OCI-M2 (cell line): ENCODE data around the gene PDIA3.
"Not testable (repeated sequence)": the region's sequence is repeated elsewhere in the genome, so short reads cannot be mapped to it uniquely, and the experiment has no call there.

Experiments used
- DNase-seq: peaks from one replicate; lab custom pipeline; 2025; ENCODE audit not compliant: unreplicated experiment; lab: John Stamatoyannopoulos, UW

PDIA3 gene

DNA sequence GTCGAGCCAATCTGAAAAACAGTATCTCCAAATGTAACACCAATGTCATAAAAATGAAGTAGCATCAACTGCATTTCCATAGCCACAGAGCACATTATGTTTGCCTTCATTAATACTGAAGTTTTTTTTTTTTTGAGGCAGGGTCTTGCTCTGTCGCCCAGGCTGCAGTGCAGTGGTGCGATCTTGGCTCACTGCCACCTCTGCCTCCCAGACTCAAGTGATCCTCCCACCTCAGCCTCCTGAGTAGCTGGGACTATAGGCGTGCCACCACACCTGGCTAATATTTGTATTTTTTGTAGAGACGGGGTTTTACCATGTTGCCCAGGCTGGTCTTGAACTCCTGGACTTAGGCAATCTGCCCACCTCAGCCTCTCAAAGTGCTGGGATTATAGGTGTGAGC, 68.8 kb downstream of the PDIA3 start:
- not testable (repeated sequence) for DNase-seq

DNA sequence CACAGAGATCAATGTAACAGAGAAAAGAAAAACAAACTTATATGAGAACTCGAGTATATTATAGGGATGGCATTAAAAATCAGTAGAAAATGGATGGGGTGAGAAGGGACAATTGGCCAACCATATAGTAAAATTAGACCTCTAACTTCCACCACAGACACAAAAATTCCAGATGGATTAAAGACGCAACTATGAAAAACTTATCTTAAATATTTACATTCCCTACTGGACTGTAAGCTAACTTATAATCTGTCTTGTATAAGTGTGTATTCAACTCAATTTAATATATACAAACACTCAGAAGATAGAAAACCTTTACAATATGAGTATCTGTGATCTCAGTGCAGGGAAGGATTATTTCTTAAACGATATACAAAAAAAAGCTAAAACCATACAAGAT, 75.3 kb downstream of the PDIA3 start:
- no peak for DNase-seq
